Adrenal gland (tissue), 12 donors: ENCODE data around the gene LDLRAP1. TPM values are rescaled to one million over a fixed set of nuclear protein-coding genes. Genes with fewer than 3 reads are reported as not detected.
A peak's percentile ranks its signal among the peaks of the same experiment; 100 is the strongest.
"Not testable (repeated sequence)": the region's sequence is repeated elsewhere in the genome, so short reads cannot be mapped to it uniquely, and the experiment has no call there.

ENCODE experiments used
- DNase-seq, 7 donors: peaks; one replicate each; pipeline ENCODE4 v3.0.0-alpha.2; 2019 to 2020
- H3K27ac ChIP-seq, 5 donors: fragments of 200-600 bp; sonication (generic) in 4 of 5; 1 replicate in 3 of 5; 2 replicates in 2 of 5; pipeline versions ENCODE4 v1.5.1 to v1.8.0; 2016 to 2020; ENCODE audit warnings: mild to moderate bottlenecking in 1 of 5
- H3K27me3 ChIP-seq: fragments of 200-600 bp; 2 replicates; pipeline ENCODE4 v1.8.0; 2021
- H3K36me3 ChIP-seq, 2 donors: fragments of 200-600 bp; replicated peaks in 1 of 2; 1 replicate in 1 of 2; 2 replicates in 1 of 2; pipeline versions ENCODE4 v1.5.1 to v1.8.0; 2018 to 2022
- H3K4me1 ChIP-seq, 2 donors: fragments of 200-600 bp; replicated peaks in 1 of 2; 1 replicate in 1 of 2; 2 replicates in 1 of 2; pipeline versions ENCODE4 v1.5.1 to v1.8.0; 2018 to 2021
- H3K4me3 ChIP-seq, 4 donors: fragments of 200-600 bp; sonication (generic) in 3 of 4; one replicate each; pipeline ENCODE4 v1.5.1; 2016 to 2018
- H3K9me3 ChIP-seq, 3 donors: fragments of 200-600 bp; sonication (generic) in 1 of 3; replicated peaks in 1 of 3; 1 replicate in 2 of 3; 2 replicates in 1 of 3; pipeline versions ENCODE4 v1.5.1 to v1.8.0; 2016 to 2021
- CTCF ChIP-seq, 6 experiments: fragments of 450-650 bp in 4 of 6; fragments of 200-600 bp in 2 of 6; sonication (generic) in 1 of 6; IDR thresholded peaks; 1 replicate in 5 of 6; 2 replicates in 1 of 6; pipeline versions ENCODE4 v1.5.1 to v1.8.0; 2016 to 2021; ENCODE audit warnings: antibody characterized with exemption in 6 of 6, mild to moderate bottlenecking in 2 of 6, moderate library complexity in 1 of 6
- POLR2A ChIP-seq, 2 donors: fragments of 450-650 bp; IDR thresholded peaks; one replicate each; pipeline ENCODE4 v1.6.1; 2017; ENCODE audit warnings: antibody characterized with exemption in 2 of 2, mild to moderate bottlenecking in 2 of 2, moderate library complexity in 1 of 2
- WGBS, 4 donors: extraction: QIAGEN DNeasy Blood & Tissue Kit in 2 of 4; methylation state at CpG; one replicate each; pipeline versions ENCODE4 v1.1.5 to v1.1.7; 2013 to 2017; 5-methylcytosine and 5-hydroxymethylcytosine counted together
- intact Hi-C, 2 donors: fragments of 100-400 bp; cut with DNase I; formaldehyde crosslinking; loops; one replicate each; pipeline versions ENCODE4 v1.14.1 to v1.15.0; 2022 to 2023
- polyA plus RNA-seq, 3 donors: library from polyadenylated mRNA; stranded (reverse); fragments of 200-250 nt in 2 of 3; fragments of 350-450 nt in 1 of 3; fragmentation: Illumina TruSeq in 1 of 3; extraction: RNeasy Lipid Tissue Mini Kit (QIAGEN cat#74804) in 1 of 3; gene quantifications; one replicate each; pipeline ENCODE4 v1.2.3, GENCODE V29; 2013 to 2014
- total RNA-seq, 9 donors: library from RNA; depleted of rRNA in 4 of 9; stranded (reverse); fragments of >200 nt in 4 of 9; fragments of 120-200 nt in 1 of 9; fragmentation: NEBNext Ultra II Directional in 1 of 9; extraction: Animal tissue kit (Norgen Biotek cat#: 25700) in 1 of 9; gene quantifications; one replicate each; pipeline versions ENCODE4 v1.1.0 to v1.2.4, GENCODE V29; 2013 to 2023
- donor health status: healthy with polysubstance abuse.
- donor health status: Bipolar disorder and iron deficiency.
- donor health status: DM: yes; HTN: yes; CAD: no.
- donor health status: DM: no; HTN: no; CAD: no.
- donor health status: DM: no; HTN: no; CAD: no.
- donor health status: DM: yes; HTN: yes; CAD: no.

LDLRAP1 gene
- total and polyA plus RNA-seq, 12 donors: 6.8 to 39.1 (median 27.3) TPM

DNA sequence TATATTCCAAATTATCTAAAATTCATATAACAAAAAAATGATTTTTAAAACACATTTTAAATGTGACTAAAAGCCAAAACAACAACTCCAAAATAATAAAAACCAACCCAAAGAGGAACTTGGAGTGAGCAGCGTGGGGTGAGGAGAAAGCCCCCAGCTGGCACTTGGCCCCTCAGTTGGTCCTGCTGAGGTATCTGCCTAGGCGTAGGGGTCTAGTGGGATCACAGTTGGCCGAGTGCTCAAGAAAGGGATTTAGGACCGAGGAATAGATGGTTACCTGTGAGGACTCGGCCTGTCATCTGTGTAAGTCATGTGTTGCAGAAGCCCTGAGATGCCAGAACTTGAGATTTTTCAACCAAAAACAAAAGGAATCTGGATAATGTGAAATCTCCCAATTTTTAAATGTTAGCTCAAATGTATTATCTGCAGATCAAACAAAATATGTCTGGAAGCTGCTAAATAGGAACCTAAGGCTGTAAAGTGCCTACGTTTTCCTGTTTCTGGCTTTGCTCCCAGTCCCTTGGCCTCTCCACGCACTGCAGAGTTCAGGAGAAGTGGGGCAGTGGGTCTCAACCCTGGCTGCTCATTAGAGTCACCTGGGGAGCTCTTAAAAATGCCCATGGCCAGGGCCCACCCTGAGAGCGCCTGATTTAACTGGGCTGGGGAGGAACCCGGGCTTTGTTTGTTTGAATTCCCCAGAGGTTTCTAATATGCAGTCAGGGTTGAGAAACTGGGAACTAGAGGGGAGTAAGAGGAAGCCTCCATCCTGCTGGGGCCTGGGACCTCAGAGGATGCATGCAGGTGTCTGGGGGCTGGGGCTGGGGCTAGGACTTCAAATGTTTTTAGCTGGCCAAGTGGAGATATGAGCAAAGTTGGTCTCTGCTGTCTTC, 38.5 kb upstream of the LDLRAP1 start:
- H3K4me1 ChIP-seq: peaks cover 0 to 8% of the 10 kb centered on the region in 2 donors
- no peaks in the 10 kb centered on the region for H3K9me3 ChIP-seq
- DNase-seq: peak in 2 of 7 donors; percentile 20 to 48
- no peaks in the 10 kb centered on the region for H3K27me3 ChIP-seq
- no peak overlapping the region for H3K27ac ChIP-seq
- TF ChIP-seq POLR2A (IDR thresholded peaks at IDR 0.05) (no peak), CTCF (IDR thresholded peaks at IDR 0.05) (no peak)
- intact Hi-C loops: no loop called here
- H3K36me3 ChIP-seq: no peaks in the 10 kb centered on the region
- H3K4me3 ChIP-seq: no peak overlapping the region
- WGBS, 4 donors: 62 to 68% (median 64%) methylated on average over 9 of the region's 9 CpGs

GRCh38 chr1:25505656-25506385, 37.6 kb upstream of the LDLRAP1 start:
- WGBS, 4 donors: 75 to 84% (median 81%) methylated on average over 13 to 14 of the region's 14 CpGs

DNA sequence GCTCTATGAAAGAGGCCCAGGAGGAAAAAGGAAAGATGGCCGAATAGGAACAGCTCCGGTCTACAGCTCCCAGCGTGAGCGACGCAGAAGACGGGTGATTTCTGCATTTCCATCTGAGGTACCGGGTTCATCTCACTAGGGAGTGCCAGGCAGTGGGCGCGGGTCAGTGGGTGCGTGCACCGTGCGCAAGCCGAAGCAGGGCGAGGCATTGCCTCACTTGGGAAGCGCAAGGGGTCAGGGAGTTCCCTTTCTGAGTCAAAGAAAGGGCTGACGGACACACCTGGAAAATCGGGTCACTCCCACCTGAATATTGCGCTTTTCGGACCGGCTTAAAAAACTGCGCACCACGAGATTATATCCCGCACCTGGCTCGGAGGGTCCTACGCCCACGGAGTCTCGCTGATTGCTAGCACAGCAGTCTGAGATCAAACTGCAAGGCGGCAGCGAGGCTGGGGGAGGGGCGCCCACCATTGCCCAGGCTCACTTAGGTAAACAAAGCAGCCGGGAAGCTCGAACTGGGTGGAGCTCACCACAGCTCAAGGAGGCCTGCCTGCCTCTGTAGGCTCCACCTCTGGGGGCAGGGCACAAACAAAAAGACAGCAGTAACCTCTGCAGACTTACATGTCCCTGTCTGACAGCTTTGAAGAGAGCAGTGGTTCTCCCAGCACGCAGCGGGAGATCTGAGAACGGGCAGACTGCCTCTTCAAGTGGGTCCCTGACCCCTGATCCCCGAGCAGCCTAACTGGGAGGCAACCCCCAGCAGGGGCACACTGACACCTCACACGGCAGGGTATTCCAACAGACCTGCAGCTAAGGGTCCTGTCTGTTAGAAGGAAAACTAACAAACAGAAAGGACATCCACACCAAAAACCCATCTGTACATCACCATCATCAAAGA, 36.6 kb upstream of the LDLRAP1 start:
- H3K27ac ChIP-seq, intact Hi-C loops, H3K27me3 ChIP-seq, H3K4me1 ChIP-seq, H3K36me3 ChIP-seq, H3K4me3 ChIP-seq, H3K9me3 ChIP-seq: not testable (repeated sequence)
- peak in 3 of 7 donors; percentile 5 to 34 (median 14) for DNase-seq
- WGBS, 4 donors: 61 to 71% (median 67%) methylated on average over 19 to 33 of the region's 37 CpGs

More at GRCh38 chr1:25505656-25506385, 37.6 kb upstream of the LDLRAP1 start:
- peak in 2 of 7 donors; percentile 14 to 42 for DNase-seq
- Histone ChIP-seq H3K27ac (no peak overlapping the region), H3K36me3 (no peaks in the 10 kb centered on the region), H3K9me3 (no peaks in the 10 kb centered on the region), H3K4me1 (peaks cover 0 to 4% of the 10 kb centered on the region in 2 donors), H3K27me3 (no peaks in the 10 kb centered on the region), H3K4me3 (no peak overlapping the region)
- intact Hi-C loops: no loop called here
- TF ChIP-seq POLR2A (IDR thresholded peaks at IDR 0.05): no peak
- TF ChIP-seq CTCF (IDR thresholded peaks at IDR 0.05): no peak

GRCh38 chr1:25513666-25514065, 29.7 kb upstream of the LDLRAP1 start:
- Histone ChIP-seq H3K9me3 (no peaks in the 10 kb centered on the region), H3K27ac (no peak overlapping the region), H3K27me3 (no peaks in the 10 kb centered on the region), H3K36me3 (no peaks in the 10 kb centered on the region), H3K4me3 (no peak overlapping the region), H3K4me1 (no peaks in the 10 kb centered on the region)
- 33 to 81% (median 69%) methylated on average over 1 to 4 of the region's 4 CpGs for WGBS, 4 donors
- intact Hi-C loops: no loop called here
- peak in 2 of 7 donors; percentile 2 to 3 for DNase-seq
- no peak for TF ChIP-seq POLR2A (IDR thresholded peaks at IDR 0.05)
- TF ChIP-seq CTCF (IDR thresholded peaks at IDR 0.05): no peak
